Panc1 (cell line): ENCODE measurements around the gene ATOH8. TPM values are rescaled to one million over a fixed set of nuclear protein-coding genes. Genes with fewer than 3 reads are reported as not detected.

ENCODE experiments used
- ATAC-seq: fragments of 200-7000 bp; cut with Tn5 transposase; 2 replicates; pipeline ENCODE4 v1.9.1; 2020; ENCODE audit warnings: mild to moderate bottlenecking, moderate library complexity
- BruUV-seq: library from RNA; stranded (reverse); fragments of 400-500 nt; replicated peaks from 2 replicates; lab custom pipeline; 2021; lab: Mats Ljungman, UMichigan
- CTCF ChIA-PET: fragments of 300-600 bp; sonication (Branson Sonifier 250); formaldehyde crosslinking; loops from one replicate; lab custom pipeline; 2022; ENCODE audit warnings: antibody characterized with exemption; lab: Charles Lee
- POLR2A ChIA-PET: fragments of 300-600 bp; sonication (Branson Sonifier 250); formaldehyde crosslinking; loops from one replicate; lab custom pipeline; 2022; ENCODE audit warnings: antibody characterized with exemption; lab: Charles Lee
- DNase-seq: peaks from one replicate; pipeline ENCODE4 v3.0.0-alpha.2; 2010; ENCODE audit warnings: low read depth, low spot score
- H3K27ac ChIP-seq: 2 replicates; pipeline ENCODE4 v1.5.1; 2011; ENCODE audit warnings: mild to moderate bottlenecking, low read length, inconsistent platforms
- H3K27me3 ChIP-seq: fragments of 200-500 bp; sonication (Bioruptor generic); 2 replicates; pipeline ENCODE4 v1.6.0; 2014; ENCODE audit warnings: low read length, inconsistent platforms; ENCODE audit not compliant: control insufficient read depth, insufficient read depth
- H3K36me3 ChIP-seq: fragments of 200-500 bp; sonication (Bioruptor generic); 2 replicates; pipeline ENCODE4 v1.5.1; 2014; ENCODE audit warnings: inconsistent platforms, mild to moderate bottlenecking, low read length, moderate library complexity; ENCODE audit not compliant: control insufficient read depth, insufficient read depth
- H3K4me1 ChIP-seq: 2 replicates; pipeline ENCODE4 v1.5.1; 2011; ENCODE audit warnings: inconsistent platforms, mild to moderate bottlenecking, low read length, moderate library complexity; ENCODE audit not compliant: control insufficient read depth, insufficient read depth
- H3K4me3 ChIP-seq, 2 experiments: 2 replicates each; pipeline ENCODE4 v1.5.1; 2011 to 2012; ENCODE audit warnings: low read depth in 2 of 2, low read length in 2 of 2, mild to moderate bottlenecking in 2 of 2, inconsistent platforms in 1 of 2, moderate library complexity in 1 of 2
- H3K9me3 ChIP-seq: fragments of 200-500 bp; sonication (Bioruptor generic); 2 replicates; pipeline ENCODE4 v1.5.1; 2014; ENCODE audit warnings: low read depth, mild to moderate bottlenecking, inconsistent platforms, low read length, moderate library complexity; ENCODE audit not compliant: control insufficient read depth, insufficient read depth
- CTCF ChIP-seq: fragments of 450-650 bp; IDR thresholded peaks from 2 replicates; pipeline ENCODE4 v1.5.1; 2017; ENCODE audit warnings: mild to moderate bottlenecking
- POLR2AphosphoS5 ChIP-seq: IDR thresholded peaks from 2 replicates; pipeline ENCODE4 v1.6.1; 2012; ENCODE audit warnings: mild to moderate bottlenecking, low read depth, low read length, moderate library complexity
- SIN3A ChIP-seq: IDR thresholded peaks from 2 replicates; pipeline ENCODE4 v1.6.1; 2012; ENCODE audit warnings: low read depth, mild to moderate bottlenecking, low read length, moderate library complexity, borderline replicate concordance; ENCODE audit not compliant: insufficient read depth
- TCF7L2 ChIP-seq: IDR thresholded peaks from 2 replicates; pipeline ENCODE4 v1.6.1; 2011; ENCODE audit warnings: mild to moderate bottlenecking, low read depth, low read length, inconsistent platforms
- in situ Hi-C: cut with HindIII; loops from 2 replicates; pipeline ENCODE4 v1.10.0; 2016; ENCODE audit warnings: low sequenced_read_pairs, low pct_unique_long_range_greater_than_20kb
- intact Hi-C: fragments of 100-400 bp; cut with micrococcal nuclease; formaldehyde crosslinking; loops from one replicate; pipeline ENCODE4 v1.10.0; 2022; ENCODE audit not compliant: unreplicated experiment
- total RNA-seq: library from RNA; stranded (reverse); gene quantifications from one replicate; pipeline ENCODE4 v1.2.1, GENCODE V29; 2021; ENCODE audit not compliant: unreplicated experiment
- TF ChIP-seq, protein P1 (sequence below), 2 experiments: IDR thresholded peaks; 2 replicates each; pipeline ENCODE4 v1.6.1; 2011 to 2012; ENCODE audit warnings: low read depth in 2 of 2, control low read depth in 1 of 2, low read length in 1 of 2, mild to moderate bottlenecking in 1 of 2, moderate library complexity in 1 of 2; ENCODE audit not compliant: insufficient read depth in 1 of 2

Gene ATOH8
- total RNA-seq, 1 experiment from 2014 or later = 3.8 TPM

- ATAC-seq (peak; percentile 74), DNase-seq (no peak)
- no peak overlapping the region for H3K4me3 ChIP-seq
- intact Hi-C loops (loop anchor here (1.0 to 5.0 kb wide), 2 partner anchors 46 to 63 kb away; no protein-coding TSS in a partner anchor), in situ Hi-C loops (no loop called here)
- no TSS peak for BruUV-seq
- H3K9me3 ChIP-seq = no peaks in the 10 kb centered on the region
- H3K27ac ChIP-seq = no peak overlapping the region
- no peaks in the 10 kb centered on the region for H3K27me3 ChIP-seq
- ChIA-PET CTCF (interaction anchor here (1.1 to 1.2 kb wide), 4 partner anchors 12 to 63 kb away, joined by 3 to 6 read pairs (median 4); no protein-coding TSS in a partner anchor), POLR2A (no interaction called here)
- H3K4me1 ChIP-seq = peaks cover 20% of the 10 kb centered on the region
- H3K36me3 ChIP-seq = no peaks in the 10 kb centered on the region
- TF ChIP-seq SIN3A = no peak
- TF ChIP-seq, protein P1, sequence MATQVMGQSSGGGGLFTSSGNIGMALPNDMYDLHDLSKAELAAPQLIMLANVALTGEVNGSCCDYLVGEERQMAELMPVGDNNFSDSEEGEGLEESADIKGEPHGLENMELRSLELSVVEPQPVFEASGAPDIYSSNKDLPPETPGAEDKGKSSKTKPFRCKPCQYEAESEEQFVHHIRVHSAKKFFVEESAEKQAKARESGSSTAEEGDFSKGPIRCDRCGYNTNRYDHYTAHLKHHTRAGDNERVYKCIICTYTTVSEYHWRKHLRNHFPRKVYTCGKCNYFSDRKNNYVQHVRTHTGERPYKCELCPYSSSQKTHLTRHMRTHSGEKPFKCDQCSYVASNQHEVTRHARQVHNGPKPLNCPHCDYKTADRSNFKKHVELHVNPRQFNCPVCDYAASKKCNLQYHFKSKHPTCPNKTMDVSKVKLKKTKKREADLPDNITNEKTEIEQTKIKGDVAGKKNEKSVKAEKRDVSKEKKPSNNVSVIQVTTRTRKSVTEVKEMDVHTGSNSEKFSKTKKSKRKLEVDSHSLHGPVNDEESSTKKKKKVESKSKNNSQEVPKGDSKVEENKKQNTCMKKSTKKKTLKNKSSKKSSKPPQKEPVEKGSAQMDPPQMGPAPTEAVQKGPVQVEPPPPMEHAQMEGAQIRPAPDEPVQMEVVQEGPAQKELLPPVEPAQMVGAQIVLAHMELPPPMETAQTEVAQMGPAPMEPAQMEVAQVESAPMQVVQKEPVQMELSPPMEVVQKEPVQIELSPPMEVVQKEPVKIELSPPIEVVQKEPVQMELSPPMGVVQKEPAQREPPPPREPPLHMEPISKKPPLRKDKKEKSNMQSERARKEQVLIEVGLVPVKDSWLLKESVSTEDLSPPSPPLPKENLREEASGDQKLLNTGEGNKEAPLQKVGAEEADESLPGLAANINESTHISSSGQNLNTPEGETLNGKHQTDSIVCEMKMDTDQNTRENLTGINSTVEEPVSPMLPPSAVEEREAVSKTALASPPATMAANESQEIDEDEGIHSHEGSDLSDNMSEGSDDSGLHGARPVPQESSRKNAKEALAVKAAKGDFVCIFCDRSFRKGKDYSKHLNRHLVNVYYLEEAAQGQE (IDR thresholded peaks at IDR 0.05; ENCODE audit: insufficient read depth in 1 of 2, low read depth in 2 of 2, low read length in 1 of 2) = no peak
- TF ChIP-seq CTCF = peak; percentile 92
Observed at GRCh38 chr2:85750587-85751575, 2.9 kb upstream of the ATOH8 start.

DNA sequence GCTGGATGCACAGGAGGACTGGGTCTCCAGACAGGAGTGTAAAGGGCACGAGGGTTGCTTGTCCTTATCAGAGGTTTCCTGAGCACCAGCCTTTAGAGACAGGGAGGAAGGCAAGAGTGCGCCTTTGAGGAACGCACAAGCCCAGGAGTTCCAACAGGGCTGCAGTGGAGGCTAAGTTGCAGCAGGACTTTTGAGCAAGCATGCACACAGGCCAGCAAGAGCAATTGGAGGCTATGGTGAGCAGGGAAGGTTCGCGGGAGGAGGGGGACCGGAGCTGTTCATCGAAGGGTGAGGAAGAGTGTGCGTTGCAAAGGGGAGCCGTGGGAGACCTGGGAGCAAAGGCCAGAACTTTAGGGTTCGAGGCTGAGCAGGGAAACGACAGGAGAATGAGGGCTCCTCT, 2.2 kb upstream of the ATOH8 start:
- Histone ChIP-seq H3K27ac (no peak overlapping the region), H3K36me3 (no peaks in the 10 kb centered on the region), H3K4me1 (peaks cover 26% of the 10 kb centered on the region), H3K4me3 (no peak overlapping the region), H3K27me3 (no peaks in the 10 kb centered on the region), H3K9me3 (no peaks in the 10 kb centered on the region)
- no peak for ATAC-seq
- in situ Hi-C loops (no loop called here), intact Hi-C loops (loop anchor here (5.0 kb wide), 1 partner anchor 46 kb away; no protein-coding TSS in a partner anchor)
- ChIA-PET POLR2A (no interaction called here), CTCF (interaction anchor here (1.1 to 1.2 kb wide), 3 partner anchors 21 to 62 kb away, joined by 4 to 6 read pairs (median 5); no protein-coding TSS in a partner anchor)
- TF ChIP-seq, protein P1 (IDR thresholded peaks at IDR 0.05; ENCODE audit: insufficient read depth in 1 of 2, low read depth in 2 of 2, low read length in 1 of 2) = no peak
- TF ChIP-seq SIN3A (no peak), CTCF (no peak), TCF7L2 (no peak), POLR2AphosphoS5 (no peak)
- DNase-seq = no peak
- BruUV-seq = no TSS peak
